Measurements from ENCODE around the gene SMAP2. TPM values are rescaled to one million over a fixed set of nuclear protein-coding genes. Genes with fewer than 3 reads are reported as not detected.

The SMAP2 gene
- total RNA-seq, 3 donors from 2014 or later (not counting 1 experiment from before 2014, with no cell fraction given), result 95.0 to 136 (median 127) TPM

DNA sequence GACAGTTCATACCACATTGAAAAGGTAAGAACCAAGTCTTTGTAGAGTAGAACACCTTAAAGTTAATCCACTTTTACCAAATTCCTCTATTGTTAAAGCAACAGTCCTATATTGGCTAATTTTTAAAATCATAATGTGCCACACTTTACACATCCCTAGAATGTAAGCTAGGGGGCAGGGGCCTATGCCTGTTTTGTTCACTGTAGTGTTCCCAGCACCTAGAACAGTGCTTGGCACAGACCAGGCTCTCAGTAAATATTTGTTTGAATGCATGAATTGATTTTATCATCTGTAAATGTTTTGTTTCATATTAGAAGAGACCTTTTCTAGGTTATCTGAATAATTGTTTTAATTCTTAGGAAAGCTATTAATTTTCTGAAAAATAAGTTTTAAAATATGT is 9.1 kb downstream of the SMAP2 start:
- Histone ChIP-seq H3K27ac (ENCODE audit: low read length) (peak overlapping the region; percentile 100), H3K9me3 (ENCODE audit: control insufficient read depth, insufficient read depth, low read length) (no peaks in the 10 kb centered on the region), H3K4me3 (ENCODE audit: low read length) (no peak overlapping the region), H3K4me1 (ENCODE audit: control insufficient read depth, insufficient read depth, low read length) (peaks cover 69% of the 10 kb centered on the region), H3K36me3 (ENCODE audit: control insufficient read depth, insufficient read depth, low read length) (peaks cover 9% of the 10 kb centered on the region), H3K27me3 (ENCODE audit: control insufficient read depth, insufficient read depth, low read length) (no peaks in the 10 kb centered on the region)
- ATAC-seq (no peak), DNase-seq (no peak)
- Mint-ChIP-seq H3K4me1 (peaks cover 63 to 72% of the 10 kb centered on the region in 2 donors), H3K27me3 (ENCODE audit: low read depth in 2 of 2) (no peaks in the 10 kb centered on the region), H3K9me3 (no peaks in the 10 kb centered on the region), H3K27ac (peak overlapping the region; percentile 98 to 99), H3K36me3 (no peaks in the 10 kb centered on the region), H3K4me3 (peak overlapping the region; percentile 70)
- intact Hi-C loops (cut with micrococcal nuclease), result no loop called here
- TF ChIP-seq, protein P1, sequence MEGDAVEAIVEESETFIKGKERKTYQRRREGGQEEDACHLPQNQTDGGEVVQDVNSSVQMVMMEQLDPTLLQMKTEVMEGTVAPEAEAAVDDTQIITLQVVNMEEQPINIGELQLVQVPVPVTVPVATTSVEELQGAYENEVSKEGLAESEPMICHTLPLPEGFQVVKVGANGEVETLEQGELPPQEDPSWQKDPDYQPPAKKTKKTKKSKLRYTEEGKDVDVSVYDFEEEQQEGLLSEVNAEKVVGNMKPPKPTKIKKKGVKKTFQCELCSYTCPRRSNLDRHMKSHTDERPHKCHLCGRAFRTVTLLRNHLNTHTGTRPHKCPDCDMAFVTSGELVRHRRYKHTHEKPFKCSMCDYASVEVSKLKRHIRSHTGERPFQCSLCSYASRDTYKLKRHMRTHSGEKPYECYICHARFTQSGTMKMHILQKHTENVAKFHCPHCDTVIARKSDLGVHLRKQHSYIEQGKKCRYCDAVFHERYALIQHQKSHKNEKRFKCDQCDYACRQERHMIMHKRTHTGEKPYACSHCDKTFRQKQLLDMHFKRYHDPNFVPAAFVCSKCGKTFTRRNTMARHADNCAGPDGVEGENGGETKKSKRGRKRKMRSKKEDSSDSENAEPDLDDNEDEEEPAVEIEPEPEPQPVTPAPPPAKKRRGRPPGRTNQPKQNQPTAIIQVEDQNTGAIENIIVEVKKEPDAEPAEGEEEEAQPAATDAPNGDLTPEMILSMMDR (IDR thresholded peaks at IDR 0.05), result no peak

DNA sequence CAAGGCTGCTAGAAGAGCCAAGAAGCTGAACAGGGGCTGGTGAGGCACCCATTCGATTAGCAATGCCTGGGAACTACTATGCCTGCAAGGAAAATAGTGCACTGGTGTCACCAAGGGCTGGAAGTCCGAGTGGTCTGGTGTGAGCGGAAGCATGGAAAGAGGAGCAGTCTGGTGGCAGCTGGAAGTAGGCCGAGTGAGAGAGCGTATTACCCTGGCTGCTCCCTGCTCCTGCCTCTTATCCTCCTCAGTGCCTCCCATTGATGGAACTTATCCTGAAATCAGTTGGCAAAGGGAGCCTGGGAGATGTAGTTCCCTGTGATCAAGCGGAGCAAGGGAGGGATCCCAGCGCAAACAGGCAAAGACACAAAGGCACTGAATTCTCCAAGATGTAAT is 9.6 kb downstream of the SMAP2 start:
- TF ChIP-seq, protein P1 (IDR thresholded peaks at IDR 0.05), result no peak
- WGBS (ENCODE audit: insufficient coverage), result 85% methylated on average over 7 of the region's 7 CpGs
- no peaks in the 10 kb centered on the region for H3K9me3 ChIP-seq (ENCODE audit: control insufficient read depth, insufficient read depth, low read length)
- H3K4me3 ChIP-seq (ENCODE audit: low read length), result no peak overlapping the region
- Mint-ChIP-seq H3K9me3 (no peaks in the 10 kb centered on the region), H3K4me3 (peak overlapping the region; percentile 57), H3K36me3 (no peaks in the 10 kb centered on the region), H3K4me1 (peaks cover 63 to 71% of the 10 kb centered on the region in 2 donors), H3K27ac (peak overlapping the region; percentile 98 to 99), H3K27me3 (ENCODE audit: low read depth in 2 of 2) (no peaks in the 10 kb centered on the region)
- no peaks in the 10 kb centered on the region for H3K27me3 ChIP-seq (ENCODE audit: control insufficient read depth, insufficient read depth, low read length)
- H3K4me1 ChIP-seq (ENCODE audit: control insufficient read depth, insufficient read depth, low read length), result peaks cover 72% of the 10 kb centered on the region
- peaks cover 9% of the 10 kb centered on the region for H3K36me3 ChIP-seq (ENCODE audit: control insufficient read depth, insufficient read depth, low read length)
- intact Hi-C loops (cut with micrococcal nuclease), result no loop called here
- H3K27ac ChIP-seq (ENCODE audit: low read length), result peak overlapping the region; percentile 100
- DNase-seq, result no peak
- no peak for ATAC-seq

DNA sequence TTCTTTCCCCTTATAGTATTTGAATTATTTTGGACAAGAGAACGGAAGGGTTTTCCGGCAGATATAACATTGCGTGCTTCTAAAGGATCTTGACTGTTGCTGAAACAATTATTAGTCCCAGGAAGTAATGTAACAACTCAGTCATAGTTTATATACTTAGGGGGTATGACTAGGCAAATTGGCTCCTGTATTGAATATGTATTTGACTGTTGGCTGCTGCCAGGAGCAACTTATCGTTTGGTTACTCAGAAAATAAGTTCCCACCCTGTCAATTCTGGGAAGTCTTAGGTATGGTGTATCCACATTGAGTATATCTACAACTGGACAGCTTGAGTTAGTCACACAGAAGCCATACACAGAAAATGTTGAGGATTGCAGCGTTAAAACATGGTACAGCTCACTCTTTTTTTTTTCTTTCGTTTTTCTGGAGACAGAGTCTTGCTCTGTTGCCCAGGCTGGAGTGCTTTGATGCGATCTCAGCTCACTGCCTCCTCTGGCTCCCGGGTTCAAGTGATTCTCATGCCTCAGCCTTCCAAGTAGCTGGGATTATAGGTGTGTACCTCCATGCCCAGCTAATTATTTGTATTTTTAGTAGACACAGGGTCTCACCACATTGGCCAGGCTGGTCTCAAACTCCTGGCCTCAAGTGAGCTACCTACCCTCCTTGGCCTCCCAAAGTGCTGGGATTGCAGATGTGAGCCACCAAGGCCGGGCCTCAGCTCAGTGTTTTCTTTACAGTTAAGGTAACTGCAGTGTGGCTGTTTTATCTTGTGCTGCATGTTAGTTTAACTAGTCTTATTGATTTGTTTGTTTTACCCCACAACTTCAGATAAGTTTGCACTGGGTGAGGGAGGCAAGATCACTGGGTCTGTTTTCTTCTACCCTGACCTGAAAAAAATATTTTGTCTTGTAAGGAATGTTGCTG is 10.2 kb downstream of the SMAP2 start:
- Histone ChIP-seq H3K36me3 (ENCODE audit: control insufficient read depth, insufficient read depth, low read length) (peaks cover 5% of the 10 kb centered on the region), H3K27ac (ENCODE audit: low read length) (peak overlapping the region; percentile 100), H3K4me3 (ENCODE audit: low read length) (no peak overlapping the region), H3K27me3 (ENCODE audit: control insufficient read depth, insufficient read depth, low read length) (no peaks in the 10 kb centered on the region), H3K4me1 (ENCODE audit: control insufficient read depth, insufficient read depth, low read length) (peaks cover 74% of the 10 kb centered on the region), H3K9me3 (ENCODE audit: control insufficient read depth, insufficient read depth, low read length) (no peaks in the 10 kb centered on the region)
- Mint-ChIP-seq H3K4me1 (peaks cover 68 to 72% of the 10 kb centered on the region in 2 donors), H3K27me3 (ENCODE audit: low read depth in 2 of 2) (no peaks in the 10 kb centered on the region), H3K36me3 (no peaks in the 10 kb centered on the region), H3K4me3 (peak overlapping the region; percentile 87), H3K9me3 (no peaks in the 10 kb centered on the region), H3K27ac (peak overlapping the region; percentile 98 to 99)
- intact Hi-C loops (cut with micrococcal nuclease), result no loop called here
- ATAC-seq (no peak), DNase-seq (no peak)
- TF ChIP-seq, protein P1 (IDR thresholded peaks at IDR 0.05), result no peak
- 58% methylated on average over 9 of the region's 9 CpGs for WGBS (ENCODE audit: insufficient coverage)

All from natural killer cell (primary cell).